CD4-positive, alpha-beta T cell treated with Interleukin-17A for 4 hours (primary cell): ENCODE results near the gene STRA8.

Experiments
- DNase-seq: peaks from one replicate; pipeline ENCODE4 v3.0.0-alpha.2; 2020; ENCODE audit warnings: mixed read lengths

STRA8 gene

GRCh38 chr7:135233570-135233969 is at the start of gene STRA8:
STRA8 (plus strand) TSS chr7:135233838; CDS start chr7:135240525, 6,687 bp downstream.
- no peak for DNase-seq

- DNase-seq: no peak
These were observed 49.3 kb upstream of the STRA8 start for GRCh38 chr7:135184254-135184841.

GRCh38 chr7:135185471-135186260 is 48.0 kb upstream of the STRA8 start:
- DNase-seq: no peak

GRCh38 chr7:135186261-135186540 is 47.4 kb upstream of the STRA8 start:
- no peak for DNase-seq

GRCh38 chr7:135186841-135187253 is 46.8 kb upstream of the STRA8 start:
- DNase-seq: no peak

GRCh38 chr7:135188298-135188984 is 45.2 kb upstream of the STRA8 start:
- no peak for DNase-seq

- DNase-seq: no peak
These were observed 44.4 kb upstream of the STRA8 start for GRCh38 chr7:135189221-135189662.

- DNase-seq: no peak
These were observed 43.7 kb upstream of the STRA8 start for GRCh38 chr7:135189961-135190360.

GRCh38 chr7:135190703-135191102 is 42.9 kb upstream of the STRA8 start:
- no peak for DNase-seq

- DNase-seq: no peak
These were observed 40.6 kb upstream of the STRA8 start for GRCh38 chr7:135192914-135193536.

GRCh38 chr7:135193615-135194081 is 40.0 kb upstream of the STRA8 start:
- no peak for DNase-seq

GRCh38 chr7:135194494-135195095 is 39.0 kb upstream of the STRA8 start:
- DNase-seq: no peak

GRCh38 chr7:135195156-135195555 is 38.5 kb upstream of the STRA8 start:
- no peak for DNase-seq

GRCh38 chr7:135195968-135196629 is 37.5 kb upstream of the STRA8 start:
- no peak for DNase-seq

GRCh38 chr7:135197343-135197742 is 36.3 kb upstream of the STRA8 start:
- no peak for DNase-seq

GRCh38 chr7:135197906-135198655 is 35.6 kb upstream of the STRA8 start:
- DNase-seq: no peak

- DNase-seq: no peak
These were observed 34.2 kb upstream of the STRA8 start for GRCh38 chr7:135199439-135199838.

- no peak for DNase-seq
These were observed 32.8 kb upstream of the STRA8 start for GRCh38 chr7:135200821-135201331.

- DNase-seq: no peak
These were observed 32.3 kb upstream of the STRA8 start for GRCh38 chr7:135201350-135201749.

GRCh38 chr7:135204341-135204749 is 29.3 kb upstream of the STRA8 start:
- no peak for DNase-seq

GRCh38 chr7:135204876-135205275 is 28.8 kb upstream of the STRA8 start:
- no peak for DNase-seq
